ENCODE results near the gene SIX4. TPM values are rescaled to one million over a fixed set of nuclear protein-coding genes. Genes with fewer than 3 reads are reported as not detected.

SIX4 gene
- total and polyA plus RNA-seq, 7 donors: 0.85 to 44.8 (median 26.1) TPM

DNA sequence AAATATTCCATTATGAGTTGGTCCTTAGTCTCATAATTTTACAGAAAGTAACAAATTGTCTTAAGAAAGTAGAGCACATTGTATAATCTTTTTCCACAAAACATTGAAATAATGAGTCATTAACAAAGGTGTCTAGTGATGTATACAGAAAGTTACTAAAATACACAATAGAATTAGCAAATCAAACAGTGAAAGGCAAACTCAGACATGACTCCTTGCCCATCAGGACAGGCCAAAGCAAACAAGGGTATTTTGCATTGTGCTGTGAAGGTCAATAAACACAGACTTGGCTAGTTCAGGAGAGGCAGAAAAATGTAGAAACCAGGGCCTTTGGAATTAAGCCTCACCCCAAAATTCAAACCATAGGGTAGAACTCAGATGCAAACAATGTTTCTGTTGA is 37.3 kb downstream of the SIX4 start:
- intact Hi-C loops (cut with DNase I): no loop called here
- no peak overlapping the region for H3K27ac ChIP-seq
- no peaks in the 10 kb centered on the region for H3K27me3 ChIP-seq (ENCODE audit: insufficient read depth in 3 of 3, low read length in 2 of 3)
- H3K9me3 ChIP-seq: no peaks in the 10 kb centered on the region
- ATAC-seq (no peak), DNase-seq (no peak)
- H3K36me3 ChIP-seq (ENCODE audit: insufficient read depth in 1 of 2, low read depth in 1 of 2): no peaks in the 10 kb centered on the region
- no peaks in the 10 kb centered on the region for H3K4me1 ChIP-seq
- TF ChIP-seq, protein P1, sequence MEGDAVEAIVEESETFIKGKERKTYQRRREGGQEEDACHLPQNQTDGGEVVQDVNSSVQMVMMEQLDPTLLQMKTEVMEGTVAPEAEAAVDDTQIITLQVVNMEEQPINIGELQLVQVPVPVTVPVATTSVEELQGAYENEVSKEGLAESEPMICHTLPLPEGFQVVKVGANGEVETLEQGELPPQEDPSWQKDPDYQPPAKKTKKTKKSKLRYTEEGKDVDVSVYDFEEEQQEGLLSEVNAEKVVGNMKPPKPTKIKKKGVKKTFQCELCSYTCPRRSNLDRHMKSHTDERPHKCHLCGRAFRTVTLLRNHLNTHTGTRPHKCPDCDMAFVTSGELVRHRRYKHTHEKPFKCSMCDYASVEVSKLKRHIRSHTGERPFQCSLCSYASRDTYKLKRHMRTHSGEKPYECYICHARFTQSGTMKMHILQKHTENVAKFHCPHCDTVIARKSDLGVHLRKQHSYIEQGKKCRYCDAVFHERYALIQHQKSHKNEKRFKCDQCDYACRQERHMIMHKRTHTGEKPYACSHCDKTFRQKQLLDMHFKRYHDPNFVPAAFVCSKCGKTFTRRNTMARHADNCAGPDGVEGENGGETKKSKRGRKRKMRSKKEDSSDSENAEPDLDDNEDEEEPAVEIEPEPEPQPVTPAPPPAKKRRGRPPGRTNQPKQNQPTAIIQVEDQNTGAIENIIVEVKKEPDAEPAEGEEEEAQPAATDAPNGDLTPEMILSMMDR (IDR thresholded peaks at IDR 0.05): no peak
- H3K4me3 ChIP-seq: no peak overlapping the region

DNA sequence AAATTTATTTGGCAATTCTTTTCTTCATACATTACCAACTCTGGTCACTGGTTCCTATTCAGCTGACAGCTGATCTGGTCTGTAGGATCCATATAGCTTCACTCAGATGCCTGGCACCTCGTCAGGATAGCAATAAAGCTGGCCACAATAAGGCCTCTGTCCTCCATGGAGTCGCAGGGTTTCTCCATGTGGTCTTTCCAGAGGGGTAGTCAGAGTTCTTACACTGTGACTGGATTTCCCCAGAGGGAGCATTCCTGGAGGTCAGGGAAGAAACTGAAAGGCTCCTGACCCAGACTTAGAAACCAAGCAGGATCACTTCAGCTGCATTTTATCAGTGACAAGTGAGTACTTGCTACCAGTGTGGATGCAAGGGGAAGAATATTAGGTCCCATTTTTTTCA is 39.9 kb downstream of the SIX4 start:
- intact Hi-C loops (cut with DNase I): no loop called here
- no peaks in the 10 kb centered on the region for H3K4me1 ChIP-seq

DNA sequence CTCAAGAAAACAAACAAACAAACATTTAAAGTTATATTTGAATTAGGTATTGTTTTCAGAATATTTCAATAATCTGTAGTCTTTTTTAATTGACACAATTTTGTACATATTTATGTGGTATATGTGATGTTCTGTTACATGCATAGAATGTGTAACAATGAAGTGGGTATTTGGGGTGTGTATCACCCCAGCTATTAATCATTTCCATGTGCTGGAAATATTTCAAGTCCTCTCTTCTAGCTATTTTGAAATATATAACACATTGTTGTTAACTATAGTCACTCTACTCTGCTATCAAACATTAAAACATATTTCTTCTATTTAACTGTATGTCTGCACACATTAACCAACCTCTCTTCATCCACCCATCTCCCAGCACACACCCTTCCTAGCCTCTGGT is 42.9 kb downstream of the SIX4 start:
- Histone ChIP-seq H3K4me1 (no peaks in the 10 kb centered on the region), H3K9me3 (no peaks in the 10 kb centered on the region), H3K4me3 (no peak overlapping the region), H3K27me3 (ENCODE audit: insufficient read depth in 3 of 3, low read length in 2 of 3) (no peaks in the 10 kb centered on the region), H3K36me3 (ENCODE audit: insufficient read depth in 1 of 2, low read depth in 1 of 2) (no peaks in the 10 kb centered on the region), H3K27ac (no peak overlapping the region)
- DNase-seq (no peak), ATAC-seq (no peak)
- intact Hi-C loops (cut with DNase I): no loop called here
- TF ChIP-seq, protein P1 (IDR thresholded peaks at IDR 0.05): no peak

More for the DNA sequence above, 39.9 kb downstream of the SIX4 start:
- WGBS, 3 donors: 59 to 72% (median 61%) methylated on average over 2 of the region's 2 CpGs
- DNase-seq (no peak), ATAC-seq (no peak)
- H3K9me3 ChIP-seq: no peaks in the 10 kb centered on the region
- no peak overlapping the region for H3K27ac ChIP-seq
- H3K36me3 ChIP-seq (ENCODE audit: insufficient read depth in 1 of 2, low read depth in 1 of 2): no peaks in the 10 kb centered on the region
- TF ChIP-seq, protein P1 (IDR thresholded peaks at IDR 0.05): no peak
- H3K27me3 ChIP-seq (ENCODE audit: insufficient read depth in 3 of 3, low read length in 2 of 3): no peaks in the 10 kb centered on the region
- no peak overlapping the region for H3K4me3 ChIP-seq

DNA sequence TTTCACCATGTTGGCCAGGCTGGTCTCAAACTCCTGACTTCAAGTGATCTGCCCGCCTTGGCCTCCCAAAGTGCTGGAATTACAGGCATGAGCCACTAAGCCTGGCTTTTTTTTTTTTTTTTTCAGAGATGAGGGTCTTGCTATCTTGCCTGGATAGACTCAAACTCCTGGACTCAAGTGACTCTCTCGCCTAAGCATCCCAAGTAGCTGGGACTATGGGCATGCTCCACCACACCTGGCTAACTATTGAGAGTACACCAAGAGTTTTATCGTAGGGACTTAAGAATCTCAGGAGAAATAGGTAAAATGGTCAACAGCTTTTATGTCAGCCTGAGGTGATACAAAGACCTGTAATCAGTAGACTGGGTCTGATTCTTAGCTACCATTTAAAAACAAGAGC is 43.6 kb downstream of the SIX4 start:
- Histone ChIP-seq H3K4me3 (no peak overlapping the region), H3K36me3 (ENCODE audit: insufficient read depth in 1 of 2, low read depth in 1 of 2) (no peaks in the 10 kb centered on the region), H3K27me3 (ENCODE audit: insufficient read depth in 3 of 3, low read length in 2 of 3) (no peaks in the 10 kb centered on the region), H3K9me3 (no peaks in the 10 kb centered on the region), H3K27ac (no peak overlapping the region), H3K4me1 (no peaks in the 10 kb centered on the region)
- ATAC-seq (no peak), DNase-seq (no peak)
- intact Hi-C loops (cut with DNase I): no loop called here
- WGBS, 3 donors: 94 to 99% (median 95%) methylated on average over 3 of the region's 3 CpGs
- TF ChIP-seq, protein P1 (IDR thresholded peaks at IDR 0.05): no peak

DNA sequence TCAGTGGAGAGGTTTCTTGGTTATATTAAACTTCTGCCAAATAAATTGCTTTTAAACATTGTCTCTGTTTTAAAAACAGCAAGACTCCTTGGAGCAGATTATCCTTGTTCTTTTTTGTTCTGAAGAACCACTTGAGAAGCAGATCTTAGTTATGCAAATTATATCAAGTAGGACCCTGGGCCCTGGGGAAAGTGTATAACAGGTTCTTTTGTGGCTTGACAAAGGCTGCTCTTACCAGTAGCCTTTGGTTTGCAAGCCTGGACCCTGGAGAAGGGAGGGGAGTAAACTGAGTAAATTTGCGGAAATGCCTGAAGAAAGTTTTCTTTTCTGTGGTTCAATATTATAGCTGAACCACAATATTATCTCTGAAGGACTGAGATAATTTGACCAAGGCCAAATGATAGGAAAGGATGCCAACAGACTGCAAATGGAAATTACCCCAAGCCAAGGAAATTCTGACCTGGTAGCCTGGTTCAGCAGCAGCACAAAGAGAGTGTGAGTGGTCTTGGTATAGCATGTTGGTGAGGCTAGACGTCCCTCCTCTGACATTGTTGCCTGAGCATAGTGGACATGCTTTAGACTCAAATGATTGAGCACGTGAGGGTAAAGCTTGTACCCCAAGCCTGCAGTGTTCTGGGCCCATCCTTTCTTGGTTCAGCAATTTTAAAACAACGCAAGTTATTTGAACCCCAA is 44.4 kb downstream of the SIX4 start:
- Histone ChIP-seq H3K9me3 (no peaks in the 10 kb centered on the region), H3K36me3 (ENCODE audit: insufficient read depth in 1 of 2, low read depth in 1 of 2) (no peaks in the 10 kb centered on the region), H3K27ac (no peak overlapping the region), H3K4me1 (no peaks in the 10 kb centered on the region), H3K27me3 (ENCODE audit: insufficient read depth in 3 of 3, low read length in 2 of 3) (no peaks in the 10 kb centered on the region), H3K4me3 (no peak overlapping the region)
- intact Hi-C loops (cut with DNase I): no loop called here
- no peak for DNase-seq
- TF ChIP-seq, protein P1 (IDR thresholded peaks at IDR 0.05): no peak
- 86 to 92% (median 88%) methylated on average over 4 of the region's 4 CpGs for WGBS, 3 donors
- ATAC-seq: no peak

Data from psoas muscle (tissue), 8 donors.